ENCODE data around the gene IFITM5. TPM values are rescaled to one million over a fixed set of nuclear protein-coding genes. Genes with fewer than 3 reads are reported as not detected.

The IFITM5 gene
- total RNA-seq, 1 experiment from 2014 or later: not detected

GRCh38 chr11:296171-297050 is 2.9 kb downstream of the IFITM5 start:
- intact Hi-C loops (cut with micrococcal nuclease; ENCODE audit: unreplicated experiment): no loop called here
- no TSS peak for BruUV-seq (replicated peaks)
- H3K9me3 ChIP-seq (ENCODE audit: control insufficient read depth, insufficient read depth, low read depth, low read length): no peaks in the 10 kb centered on the region

More at GRCh38 chr11:296171-297050, 2.9 kb downstream of the IFITM5 start:
- peaks cover 42% of the 10 kb centered on the region for H3K4me1 ChIP-seq (ENCODE audit: control insufficient read depth, insufficient read depth, low read length)
- no peak overlapping the region for H3K4me3 ChIP-seq (ENCODE audit: low read depth in 2 of 2, low read length in 2 of 2)
- CTCF ChIA-PET: no interaction called here
- no peaks in the 10 kb centered on the region for H3K36me3 ChIP-seq (ENCODE audit: control insufficient read depth, insufficient read depth, low read length)
- ATAC-seq (no peak), DNase-seq (ENCODE audit: low read depth, low spot score) (no peak)
- in situ Hi-C loops (cut with HindIII; ENCODE audit: low pct_unique_long_range_greater_than_20kb, low sequenced_read_pairs): no loop called here
- POLR2A ChIA-PET: no interaction called here
- H3K27me3 ChIP-seq (ENCODE audit: control insufficient read depth, insufficient read depth, low read length): no peaks in the 10 kb centered on the region
- TF ChIP-seq POLR2AphosphoS5 (IDR thresholded peaks at IDR 0.05; ENCODE audit: low read depth, low read length): no peak; the same call in 1 of the 2 replicates
- TF ChIP-seq SIN3A (IDR thresholded peaks at IDR 0.05; ENCODE audit: borderline replicate concordance, insufficient read depth, low read depth, low read length): no peak
- no peak for TF ChIP-seq TCF7L2 (IDR thresholded peaks at IDR 0.05; ENCODE audit: low read depth, low read length)
- no peak for TF ChIP-seq REST (IDR thresholded peaks at IDR 0.05; ENCODE audit: insufficient read depth in 1 of 2, low read depth in 2 of 2, low read length in 1 of 2)
- no peak for TF ChIP-seq CTCF (IDR thresholded peaks at IDR 0.05)
- no peak overlapping the region; the same call in 1 of the 2 replicates for H3K27ac ChIP-seq (ENCODE audit: low read length)
